Measurements from ENCODE around the gene PLEKHH2. TPM values are rescaled to one million over a fixed set of nuclear protein-coding genes. Genes with fewer than 3 reads are reported as not detected.

PLEKHH2 gene
- total and polyA plus RNA-seq, 2 of the 13 experiments (the other 11 are each of a cell fraction or from before 2014, with no cell fraction given) = 1.1 to 3.0 TPM

- H3K4me1 ChIP-seq (ENCODE audit: insufficient read depth, low read length) = peaks cover under 1% of the 10 kb centered on the region; the same call in 1 of the 2 replicates
- ChIA-PET POLR2A (no interaction called here), CTCF (ENCODE audit: low intra/inter-chr PET ratio, low total read pairs) (no interaction called here)
- in situ Hi-C loops (cut with HindIII; ENCODE audit: extremely low pct_ligation_motif_present, low pct_unique_long_range_greater_than_20kb) = no loop called here
- H2AFZ ChIP-seq (ENCODE audit: low read length) = no peak overlapping the region
- peaks cover 0 to 8% of the 10 kb centered on the region in 2 experiments; a peak in 3 of 5 replicates for H3K36me3 ChIP-seq (replicated peaks in 1 of 2; ENCODE audit: control insufficient read depth in 1 of 2, insufficient read depth in 2 of 2, low read length in 2 of 2)
- intact Hi-C loops (cut with micrococcal nuclease; ENCODE audit: unreplicated experiment) = no loop called here
- no peaks in the 10 kb centered on the region for H3K27me3 ChIP-seq (ENCODE audit: control insufficient read depth in 1 of 2, insufficient read depth in 2 of 2, low read length in 2 of 2)
- H3K79me2 ChIP-seq (ENCODE audit: insufficient read depth, low read length) = no peaks in the 10 kb centered on the region
- no peak overlapping the region for H3K4me3 ChIP-seq (replicated peaks in 1 of 3; ENCODE audit: insufficient read depth in 1 of 3, low read depth in 2 of 3, low read length in 3 of 3)
- no peak for DNase-seq (ENCODE audit: low spot score)
- FAIRE-seq = no peak
- no peak overlapping the region for H3K4me2 ChIP-seq (ENCODE audit: low read depth, low read length)
- TF ChIP-seq CENPT (CRISPR knock-in tag; IDR thresholded peaks at IDR 0.05; ENCODE audit: low read depth) (no peak), ZSCAN31 (CRISPR knock-in tag; IDR thresholded peaks at IDR 0.05; ENCODE audit: low read depth) (no peak), SOX5 (CRISPR knock-in tag; IDR thresholded peaks at IDR 0.05; ENCODE audit: borderline replicate concordance) (no peak), KAT8 (CRISPR knock-in tag; IDR thresholded peaks at IDR 0.05) (no peak), ZFX (CRISPR knock-in tag; IDR thresholded peaks at IDR 0.05; ENCODE audit: low read depth) (no peak), ETV5 (CRISPR knock-in tag; IDR thresholded peaks at IDR 0.05; ENCODE audit: borderline replicate concordance) (no peak), RNF219 (CRISPR knock-in tag; IDR thresholded peaks at IDR 0.05) (no peak)
- H3K9ac ChIP-seq (ENCODE audit: insufficient read depth, low read depth, low read length) = no peak overlapping the region
- H3K9me3 ChIP-seq (ENCODE audit: low read length) = no peaks in the 10 kb centered on the region
- no peaks in the 10 kb centered on the region for H4K20me1 ChIP-seq (ENCODE audit: insufficient read depth, low read length)
- H3K27ac ChIP-seq (ENCODE audit: extremely low read length, insufficient read depth, low read length) = no peak overlapping the region
- BruUV-seq (replicated peaks) = no TSS peak
- WGBS (ENCODE audit: low lambda C conversion rate) = 94% methylated on average over 3 of the region's 3 CpGs
- no peak for ATAC-seq
These were observed 177.7 kb downstream of the PLEKHH2 start for GRCh38 chr2:43814711-43815110.

Small RNA genes within 50 kb of the gene (small RNA-seq; reads per million reads assigned to genes)
- gene RF00019 (ENCODE audit: insufficient read depth in 2 of 3, insufficient read length in 3 of 3, low read depth in 2 of 3, low replicate concordance in 1 of 3) (0 reads per million in 3 experiments), gene RN7SKP66 (ENCODE audit: insufficient read depth in 2 of 3, insufficient read length in 3 of 3, low read depth in 2 of 3, low replicate concordance in 1 of 3) (0 reads per million in 3 experiments)

Other genes with a start within 250 kb of the PLEKHH2 start
- gene THADA, start 41.2 kb upstream of the PLEKHH2 start, total RNA-seq (2016; rRNA removed; fragmentation: Illumina TruSeq; extraction: Trizol) = 21.7 and 30.9 TPM in 2 replicates
- 11.7 and 12.7 TPM in 2 replicates for gene THADA, start 41.2 kb upstream of the PLEKHH2 start, polyA plus RNA-seq (2011; rRNA removed)
- 0.91 and 1.3 TPM in 2 replicates for gene C1GALT1C1L, start 39.2 kb downstream of the PLEKHH2 start, total RNA-seq (2016; rRNA removed; fragmentation: Illumina TruSeq; extraction: Trizol)
- gene C1GALT1C1L, start 39.2 kb downstream of the PLEKHH2 start, polyA plus RNA-seq (2011; rRNA removed) = 2.4 and 2.7 TPM in 2 replicates
- 23.2 and 27.9 TPM in 2 replicates for gene DYNC2LI1, start 136.8 kb downstream of the PLEKHH2 start, total RNA-seq (2016; rRNA removed; fragmentation: Illumina TruSeq; extraction: Trizol)
- gene DYNC2LI1, start 136.8 kb downstream of the PLEKHH2 start, polyA plus RNA-seq (2011; rRNA removed) = 10.2 and 16.9 TPM in 2 replicates
- gene ABCG5, start 201.6 kb downstream of the PLEKHH2 start, total RNA-seq (2016; rRNA removed; fragmentation: Illumina TruSeq; extraction: Trizol) = 5.8 and 15.1 TPM in 2 replicates
- gene ABCG5, start 201.6 kb downstream of the PLEKHH2 start, polyA plus RNA-seq (2011; rRNA removed) = 38.8 and 39.0 TPM in 2 replicates
- 6.8 and 8.8 TPM in 2 replicates for gene ABCG8, start 201.7 kb downstream of the PLEKHH2 start, total RNA-seq (2016; rRNA removed; fragmentation: Illumina TruSeq; extraction: Trizol)
- 8.1 and 10.0 TPM in 2 replicates for gene ABCG8, start 201.7 kb downstream of the PLEKHH2 start, polyA plus RNA-seq (2011; rRNA removed)